Measurements from ENCODE around the gene PNLIPRP2.

PNLIPRP2 gene

GRCh38 chr10:116653885-116654284 lies 33.1 kb downstream of the PNLIPRP2 start:
- no peak for DNase-seq (ENCODE audit: low read depth)
- no peak for TF ChIP-seq CTCF (conservative IDR thresholded peaks at IDR 0.05; ENCODE audit: low read depth, low read length)
- H3K4me3 ChIP-seq (ENCODE audit: low read depth, low read length) = no peak overlapping the region

- DNase-seq (ENCODE audit: low read depth) = no peak
- no peak overlapping the region for H3K4me3 ChIP-seq (ENCODE audit: low read depth, low read length)
- TF ChIP-seq CTCF (conservative IDR thresholded peaks at IDR 0.05; ENCODE audit: low read depth, low read length) = peak; percentile 27
These were observed 34.1 kb downstream of the PNLIPRP2 start for GRCh38 chr10:116654816-116655215.

GRCh38 chr10:116655568-116655967 lies 34.8 kb downstream of the PNLIPRP2 start:
- no peak overlapping the region for H3K4me3 ChIP-seq (ENCODE audit: low read depth, low read length)
- no peak for TF ChIP-seq CTCF (conservative IDR thresholded peaks at IDR 0.05; ENCODE audit: low read depth, low read length)
- no peak for DNase-seq (ENCODE audit: low read depth)

GRCh38 chr10:116656044-116656443 lies 35.3 kb downstream of the PNLIPRP2 start:
- no peak overlapping the region for H3K4me3 ChIP-seq (ENCODE audit: low read depth, low read length)
- TF ChIP-seq CTCF (conservative IDR thresholded peaks at IDR 0.05; ENCODE audit: low read depth, low read length) = no peak
- DNase-seq (ENCODE audit: low read depth) = no peak

GRCh38 chr10:116657863-116658551 lies 37.3 kb downstream of the PNLIPRP2 start:
- TF ChIP-seq CTCF (conservative IDR thresholded peaks at IDR 0.05; ENCODE audit: low read depth, low read length) = no peak
- H3K4me3 ChIP-seq (ENCODE audit: low read depth, low read length) = no peak overlapping the region
- no peak for DNase-seq (ENCODE audit: low read depth)

- no peak overlapping the region for H3K4me3 ChIP-seq (ENCODE audit: low read depth, low read length)
- TF ChIP-seq CTCF (conservative IDR thresholded peaks at IDR 0.05; ENCODE audit: low read depth, low read length) = no peak
- DNase-seq (ENCODE audit: low read depth) = no peak
These were observed 38.4 kb downstream of the PNLIPRP2 start for GRCh38 chr10:116659049-116659670.

- no peak for DNase-seq (ENCODE audit: low read depth)
- no peak overlapping the region for H3K4me3 ChIP-seq (ENCODE audit: low read depth, low read length)
- TF ChIP-seq CTCF (conservative IDR thresholded peaks at IDR 0.05; ENCODE audit: low read depth, low read length) = no peak
These were observed 40.1 kb downstream of the PNLIPRP2 start for GRCh38 chr10:116660860-116661259.
